ENCODE results near the gene DTNBP1. TPM values are rescaled to one million over a fixed set of nuclear protein-coding genes. Genes with fewer than 3 reads are reported as not detected.

DTNBP1 gene
- total and polyA plus RNA-seq, 2 of the 13 experiments (the other 11 are each of a cell fraction or from before 2014, with no cell fraction given): 6.6 to 19.1 TPM

DNA sequence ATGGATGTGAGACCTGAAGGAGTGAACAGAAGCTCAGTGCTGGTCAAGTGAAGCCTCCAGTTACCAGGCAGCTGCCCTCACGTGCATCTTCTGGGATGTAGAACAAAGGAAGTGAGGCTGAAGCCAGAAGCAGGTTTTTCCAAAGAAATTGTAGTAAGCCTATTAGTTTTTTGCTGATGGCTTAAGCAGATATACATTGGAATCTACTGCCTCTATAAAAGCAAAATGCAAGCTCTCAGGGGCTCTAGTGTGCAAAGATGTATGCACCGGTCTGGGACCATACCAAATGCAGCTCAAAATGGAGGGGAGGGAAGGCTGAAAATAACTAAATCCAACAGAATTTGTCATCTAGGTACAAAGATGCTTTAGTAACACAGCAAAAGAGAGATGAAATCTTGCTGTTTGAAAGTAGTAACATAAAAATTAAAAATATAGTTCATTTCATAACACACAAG lies 77.0 kb downstream of the DTNBP1 start:
- in situ Hi-C loops (cut with HindIII; ENCODE audit: extremely low pct_ligation_motif_present, low pct_unique_long_range_greater_than_20kb) (no loop called here), intact Hi-C loops (cut with micrococcal nuclease; ENCODE audit: unreplicated experiment) (no loop called here)
- Histone ChIP-seq H3K4me3 (replicated peaks in 1 of 3; ENCODE audit: insufficient read depth in 1 of 3, low read depth in 2 of 3, low read length in 3 of 3) (no peak overlapping the region), H4K20me1 (ENCODE audit: insufficient read depth, low read length) (no peaks in the 10 kb centered on the region; the same call in 1 of the 2 replicates), H2AFZ (ENCODE audit: low read length) (no peak overlapping the region), H3K9ac (ENCODE audit: insufficient read depth, low read depth, low read length) (no peak overlapping the region), H3K27ac (ENCODE audit: extremely low read length, insufficient read depth, low read length) (no peak overlapping the region), H3K27me3 (ENCODE audit: control insufficient read depth in 1 of 2, insufficient read depth in 2 of 2, low read length in 2 of 2) (no peaks in the 10 kb centered on the region), H3K4me2 (ENCODE audit: low read depth, low read length) (no peak overlapping the region), H3K9me3 (ENCODE audit: low read length) (no peaks in the 10 kb centered on the region), H3K79me2 (ENCODE audit: insufficient read depth, low read length) (no peaks in the 10 kb centered on the region), H3K36me3 (replicated peaks in 1 of 2; ENCODE audit: control insufficient read depth in 1 of 2, insufficient read depth in 2 of 2, low read length in 2 of 2) (no peaks in the 10 kb centered on the region), H3K4me1 (ENCODE audit: insufficient read depth, low read length) (no peaks in the 10 kb centered on the region)
- ATAC-seq (no peak), DNase-seq (ENCODE audit: low spot score) (no peak), FAIRE-seq (no peak)
- no TSS peak for BruUV-seq (replicated peaks)
- TF ChIP-seq PRDM10 (CRISPR knock-in tag; IDR thresholded peaks at IDR 0.05; ENCODE audit: low read depth): 0 out of 2 replicates have a peak, but pooled peaks have one; percentile 40
- no peak for TF ChIP-seq ZFY (CRISPR knock-in tag; IDR thresholded peaks at IDR 0.05)
- ChIA-PET POLR2A (no interaction called here), CTCF (ENCODE audit: low intra/inter-chr PET ratio, low total read pairs) (no interaction called here)
- whole genome bisulfite sequencing (ENCODE audit: low lambda C conversion rate): 100% methylated on average over 2 of the region's 2 CpGs

DNA sequence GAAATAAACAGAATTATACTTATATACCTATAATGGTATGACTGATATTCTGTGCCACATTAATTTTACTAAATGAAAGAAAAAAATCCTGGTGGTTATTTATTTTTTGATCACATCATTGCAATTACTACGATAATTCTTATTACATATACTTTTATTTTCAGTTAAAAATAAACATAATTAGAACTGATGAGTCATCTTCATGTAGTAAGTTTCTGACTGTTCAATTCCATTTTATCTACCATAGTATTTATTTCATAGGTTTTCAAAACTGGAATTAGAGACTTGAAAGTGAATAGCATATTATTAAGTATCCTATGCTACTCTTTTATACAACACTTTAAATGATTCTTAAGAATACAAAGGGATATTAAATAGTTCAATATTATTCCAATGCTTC lies 80.3 kb downstream of the DTNBP1 start:
- FAIRE-seq: no peak
- CTCF ChIA-PET (ENCODE audit: low intra/inter-chr PET ratio, low total read pairs): no interaction called here
- Histone ChIP-seq H3K27me3 (ENCODE audit: control insufficient read depth in 1 of 2, insufficient read depth in 2 of 2, low read length in 2 of 2) (no peaks in the 10 kb centered on the region), H3K4me1 (ENCODE audit: insufficient read depth, low read length) (no peaks in the 10 kb centered on the region), H3K27ac (ENCODE audit: extremely low read length, insufficient read depth, low read length) (no peak overlapping the region), H3K4me2 (ENCODE audit: low read depth, low read length) (no peak overlapping the region), H3K4me3 (replicated peaks in 1 of 3; ENCODE audit: insufficient read depth in 1 of 3, low read depth in 2 of 3, low read length in 3 of 3) (no peak overlapping the region), H3K79me2 (ENCODE audit: insufficient read depth, low read length) (no peaks in the 10 kb centered on the region), H3K9ac (ENCODE audit: insufficient read depth, low read depth, low read length) (no peak overlapping the region), H3K36me3 (replicated peaks in 1 of 2; ENCODE audit: control insufficient read depth in 1 of 2, insufficient read depth in 2 of 2, low read length in 2 of 2) (no peaks in the 10 kb centered on the region), H2AFZ (ENCODE audit: low read length) (no peak overlapping the region), H3K9me3 (ENCODE audit: low read length) (no peaks in the 10 kb centered on the region), H4K20me1 (ENCODE audit: insufficient read depth, low read length) (no peaks in the 10 kb centered on the region; the same call in 1 of the 2 replicates)
- POLR2A ChIA-PET: no interaction called here
- no peak for DNase-seq (ENCODE audit: low spot score)
- intact Hi-C loops (cut with micrococcal nuclease; ENCODE audit: unreplicated experiment) (no loop called here), in situ Hi-C loops (cut with HindIII; ENCODE audit: extremely low pct_ligation_motif_present, low pct_unique_long_range_greater_than_20kb) (no loop called here)
- ATAC-seq: no peak
- 95% methylated on average over 1 of the region's 1 CpG for WGBS (ENCODE audit: low lambda C conversion rate)
- BruUV-seq (replicated peaks): no TSS peak
- TF ChIP-seq MAFK (conservative IDR thresholded peaks at IDR 0.05 in 1 of 2, IDR thresholded peaks at IDR 0.05 in 1 of 2; ENCODE audit: low read length in 2 of 2): 0 out of 4 replicates have a peak, but pooled peaks of 1 of the 2 experiments have one; percentile 1
- TF ChIP-seq KLF16 (CRISPR knock-in tag; IDR thresholded peaks at IDR 0.05): no peak
- TF ChIP-seq, protein P1, sequence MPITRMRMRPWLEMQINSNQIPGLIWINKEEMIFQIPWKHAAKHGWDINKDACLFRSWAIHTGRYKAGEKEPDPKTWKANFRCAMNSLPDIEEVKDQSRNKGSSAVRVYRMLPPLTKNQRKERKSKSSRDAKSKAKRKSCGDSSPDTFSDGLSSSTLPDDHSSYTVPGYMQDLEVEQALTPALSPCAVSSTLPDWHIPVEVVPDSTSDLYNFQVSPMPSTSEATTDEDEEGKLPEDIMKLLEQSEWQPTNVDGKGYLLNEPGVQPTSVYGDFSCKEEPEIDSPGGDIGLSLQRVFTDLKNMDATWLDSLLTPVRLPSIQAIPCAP (CRISPR knock-in tag; IDR thresholded peaks at IDR 0.05; ENCODE audit: low read depth): no peak
- no peak for TF ChIP-seq ZSCAN30 (CRISPR knock-in tag; IDR thresholded peaks at IDR 0.05)
- TF ChIP-seq, protein P2, sequence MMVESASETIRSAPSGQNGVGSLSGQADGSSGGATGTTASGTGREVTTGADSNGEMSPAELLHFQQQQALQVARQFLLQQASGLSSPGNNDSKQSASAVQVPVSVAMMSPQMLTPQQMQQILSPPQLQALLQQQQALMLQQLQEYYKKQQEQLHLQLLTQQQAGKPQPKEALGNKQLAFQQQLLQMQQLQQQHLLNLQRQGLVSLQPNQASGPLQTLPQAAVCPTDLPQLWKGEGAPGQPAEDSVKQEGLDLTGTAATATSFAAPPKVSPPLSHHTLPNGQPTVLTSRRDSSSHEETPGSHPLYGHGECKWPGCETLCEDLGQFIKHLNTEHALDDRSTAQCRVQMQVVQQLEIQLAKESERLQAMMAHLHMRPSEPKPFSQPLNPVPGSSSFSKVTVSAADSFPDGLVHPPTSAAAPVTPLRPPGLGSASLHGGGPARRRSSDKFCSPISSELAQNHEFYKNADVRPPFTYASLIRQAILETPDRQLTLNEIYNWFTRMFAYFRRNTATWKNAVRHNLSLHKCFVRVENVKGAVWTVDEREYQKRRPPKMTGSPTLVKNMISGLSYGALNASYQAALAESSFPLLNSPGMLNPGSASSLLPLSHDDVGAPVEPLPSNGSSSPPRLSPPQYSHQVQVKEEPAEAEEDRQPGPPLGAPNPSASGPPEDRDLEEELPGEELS (CRISPR knock-in tag; IDR thresholded peaks at IDR 0.05): no peak
- no peak for TF ChIP-seq ZNF367 (CRISPR knock-in tag; IDR thresholded peaks at IDR 0.05; ENCODE audit: borderline replicate concordance)
- TF ChIP-seq SALL2 (CRISPR knock-in tag; IDR thresholded peaks at IDR 0.05): no peak
- peak; percentile 25; the same call in 1 of the 2 replicates for TF ChIP-seq NFE2L2 (IDR thresholded peaks at IDR 0.05; ENCODE audit: low read length)

Measured in HepG2 (cell line).